Right lobe of liver (tissue), 4 donors: Measurements from ENCODE around the gene HDHD3.
"Not testable (repeated sequence)": the region's sequence is repeated elsewhere in the genome, so short reads cannot be mapped to it uniquely, and the experiment has no call there.

ENCODE experiments used
- POLR2A ChIP-seq: fragments of 450-650 bp; IDR thresholded peaks from one replicate; pipeline ENCODE4 v1.6.1; 2017; ENCODE audit warnings: antibody characterized with exemption, mild to moderate bottlenecking
- TF ChIP-seq, protein P1 (sequence below), 4 donors: fragments of 200-600 bp in 3 of 4; fragments of 450-650 bp in 1 of 4; IDR thresholded peaks; one replicate each; pipeline versions ENCODE4 v1.5.1 to v1.8.0; 2016 to 2022; ENCODE audit warnings: antibody characterized with exemption in 4 of 4, mild to moderate bottlenecking in 2 of 4
- donor health status: DM: no; HTN: no; CAD: no.
- donor health status: DM: no; HTN: no; CAD: no.
- donor health status: DM: no; HTN: yes; CAD: no.

DNA sequence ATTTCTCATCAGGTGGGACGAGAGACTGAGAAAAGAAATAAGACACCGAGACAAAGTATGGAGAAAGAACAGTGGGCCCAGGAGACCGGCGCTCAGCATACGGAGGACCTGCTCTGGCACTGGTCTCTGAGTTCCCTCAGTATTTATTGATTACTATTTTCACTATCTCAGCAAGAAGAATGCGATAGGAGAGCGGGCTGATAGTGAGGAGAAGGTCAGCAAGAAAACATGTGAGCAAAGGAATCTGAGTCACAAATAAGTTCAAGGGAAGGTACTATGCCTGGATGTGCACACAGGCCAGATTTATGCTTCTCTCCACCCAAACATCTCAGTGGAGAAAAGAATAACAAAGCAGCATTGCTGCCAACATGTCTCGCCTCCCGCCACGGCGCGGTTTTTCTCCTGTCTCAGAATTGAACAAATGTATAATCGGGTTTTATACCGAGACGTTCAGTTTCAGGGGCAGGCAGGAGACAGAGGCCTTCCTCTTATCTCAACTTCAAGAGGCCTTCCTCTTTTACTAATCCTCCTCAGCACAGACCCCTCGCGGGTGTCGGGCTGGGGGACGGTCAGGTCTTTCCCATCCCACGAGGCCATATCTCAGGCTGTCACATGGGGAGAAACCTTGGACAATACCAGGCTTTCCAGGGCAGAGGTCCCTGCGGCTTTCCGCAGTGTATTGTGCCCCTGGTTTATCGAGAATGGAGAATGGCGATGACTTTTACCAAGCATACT is 2.5 kb upstream of the HDHD3 start:
- TF ChIP-seq, protein P1, sequence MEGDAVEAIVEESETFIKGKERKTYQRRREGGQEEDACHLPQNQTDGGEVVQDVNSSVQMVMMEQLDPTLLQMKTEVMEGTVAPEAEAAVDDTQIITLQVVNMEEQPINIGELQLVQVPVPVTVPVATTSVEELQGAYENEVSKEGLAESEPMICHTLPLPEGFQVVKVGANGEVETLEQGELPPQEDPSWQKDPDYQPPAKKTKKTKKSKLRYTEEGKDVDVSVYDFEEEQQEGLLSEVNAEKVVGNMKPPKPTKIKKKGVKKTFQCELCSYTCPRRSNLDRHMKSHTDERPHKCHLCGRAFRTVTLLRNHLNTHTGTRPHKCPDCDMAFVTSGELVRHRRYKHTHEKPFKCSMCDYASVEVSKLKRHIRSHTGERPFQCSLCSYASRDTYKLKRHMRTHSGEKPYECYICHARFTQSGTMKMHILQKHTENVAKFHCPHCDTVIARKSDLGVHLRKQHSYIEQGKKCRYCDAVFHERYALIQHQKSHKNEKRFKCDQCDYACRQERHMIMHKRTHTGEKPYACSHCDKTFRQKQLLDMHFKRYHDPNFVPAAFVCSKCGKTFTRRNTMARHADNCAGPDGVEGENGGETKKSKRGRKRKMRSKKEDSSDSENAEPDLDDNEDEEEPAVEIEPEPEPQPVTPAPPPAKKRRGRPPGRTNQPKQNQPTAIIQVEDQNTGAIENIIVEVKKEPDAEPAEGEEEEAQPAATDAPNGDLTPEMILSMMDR (IDR thresholded peaks at IDR 0.05) = not testable (repeated sequence)
- not testable (repeated sequence) for TF ChIP-seq POLR2A
